IMR-90 (cell line): Measurements from ENCODE around the gene ZBTB45. TPM values are rescaled to one million over a fixed set of nuclear protein-coding genes. Genes with fewer than 3 reads are reported as not detected.

Experiments used
- ATAC-seq: fragments of 200-7000 bp; cut with Tn5 transposase; 2 replicates; pipeline ENCODE4 v1.9.1; 2020; ENCODE audit warnings: low read depth, mild to moderate bottlenecking, moderate library complexity
- BruUV-seq: library from RNA; stranded (reverse); fragments of 400-500 nt; replicated peaks from 2 replicates; lab custom pipeline; 2021; lab: Mats Ljungman, UMichigan
- CTCF ChIA-PET: fragments of 300-600 bp; formaldehyde crosslinking; extraction: SDS; loops from one replicate; lab custom pipeline; 2021; ENCODE audit warnings: antibody characterized with exemption; lab: Yijun Ruan, JAX
- POLR2A ChIA-PET: fragments of 300-600 bp; sonication (Branson Sonifier 250); formaldehyde crosslinking; loops from one replicate; lab custom pipeline; 2022; ENCODE audit warnings: antibody characterized with exemption; ENCODE audit not compliant: unreplicated experiment; lab: Charles Lee
- DNase-seq: peaks from one replicate; pipeline ENCODE4 v3.0.0; 2013
- H2AFZ ChIP-seq: replicated peaks from 2 replicates; pipeline ENCODE3; 2013; ENCODE audit warnings: low read length, mild to moderate bottlenecking; ENCODE audit not compliant: poor library complexity
- H2AK5ac ChIP-seq: 2 replicates; pipeline ENCODE4 v1.6.1; 2013; ENCODE audit warnings: low read depth, low read length, inconsistent platforms
- H2AK9ac ChIP-seq: replicated peaks from 2 replicates; pipeline ENCODE3; 2013; ENCODE audit warnings: mild to moderate bottlenecking, low read depth, low read length, moderate library complexity; ENCODE audit not compliant: poor library complexity
- H2BK120ac ChIP-seq: 2 replicates; pipeline ENCODE4 v1.6.1; 2013; ENCODE audit warnings: low read depth, low read length, inconsistent platforms
- H2BK15ac ChIP-seq: 3 replicates; pipeline ENCODE4 v1.6.1; 2013; ENCODE audit warnings: low read depth, low read length, inconsistent platforms
- H2BK20ac ChIP-seq: 2 replicates; pipeline ENCODE4 v1.6.1; 2013; ENCODE audit warnings: low read depth, mild to moderate bottlenecking, inconsistent platforms, low read length, moderate library complexity
- H2BK5ac ChIP-seq: 2 replicates; pipeline ENCODE4 v1.6.1; 2013; ENCODE audit warnings: mild to moderate bottlenecking, low read depth, low read length, inconsistent platforms; ENCODE audit not compliant: poor library complexity, severe bottlenecking
- H3K14ac ChIP-seq: replicated peaks from 2 replicates; pipeline ENCODE4 v1.6.1; 2013; ENCODE audit warnings: low read depth, low read length, inconsistent platforms
- H3K18ac ChIP-seq: 2 replicates; pipeline ENCODE4 v1.6.1; 2013; ENCODE audit warnings: low read depth, low read length, control low read depth
- H3K23ac ChIP-seq: 2 replicates; pipeline ENCODE4 v1.6.1; 2013; ENCODE audit warnings: low read depth, low read length, inconsistent platforms
- H3K27ac ChIP-seq: 2 replicates; pipeline ENCODE4 v1.5.1; 2013; ENCODE audit warnings: mild to moderate bottlenecking, control low read depth, low read length; ENCODE audit not compliant: insufficient read depth
- H3K27me3 ChIP-seq: 2 replicates; pipeline ENCODE4 v1.6.1; 2013; ENCODE audit warnings: low read length; ENCODE audit not compliant: control insufficient read depth, insufficient read depth
- H3K36me3 ChIP-seq: 2 replicates; pipeline ENCODE4 v1.6.1; 2013; ENCODE audit warnings: low read length, mixed read lengths; ENCODE audit not compliant: control insufficient read depth, insufficient read depth
- H3K4ac ChIP-seq: 2 replicates; pipeline ENCODE4 v1.6.1; 2013; ENCODE audit warnings: low read depth, low read length, inconsistent platforms
- H3K4me1 ChIP-seq: 2 replicates; pipeline ENCODE4 v1.6.1; 2013; ENCODE audit warnings: low read length, mixed read lengths; ENCODE audit not compliant: control insufficient read depth, insufficient read depth
- H3K4me2 ChIP-seq: 2 replicates; pipeline ENCODE4 v1.6.1; 2013; ENCODE audit warnings: low read depth, mild to moderate bottlenecking, control low read depth, low read length, moderate library complexity
- H3K4me3 ChIP-seq: 2 replicates; pipeline ENCODE4 v1.5.1; 2013; ENCODE audit warnings: low read depth, mild to moderate bottlenecking, control low read depth, low read length, moderate library complexity; ENCODE audit not compliant: insufficient read depth
- H3K56ac ChIP-seq: 2 replicates; pipeline ENCODE4 v1.6.1; 2013; ENCODE audit warnings: low read length, inconsistent platforms; ENCODE audit not compliant: insufficient read depth; ENCODE audit errors: extremely low read depth
- H3K79me1 ChIP-seq, 2 experiments: 2 replicates each; pipeline ENCODE4 v1.6.1; 2013; ENCODE audit warnings: low read length in 2 of 2, inconsistent platforms in 1 of 2, low read depth in 1 of 2
- H3K9ac ChIP-seq: 2 replicates; pipeline ENCODE4 v1.6.1; 2013; ENCODE audit warnings: low read depth, low read length, control low read depth
- H3K9me1 ChIP-seq: 2 replicates; pipeline ENCODE4 v1.6.1; 2013; ENCODE audit warnings: low read length, inconsistent platforms; ENCODE audit not compliant: insufficient read depth
- H3K9me3 ChIP-seq: 2 replicates; pipeline ENCODE4 v1.6.1; 2013; ENCODE audit warnings: low read length; ENCODE audit not compliant: control insufficient read depth, insufficient read depth
- H4K20me1 ChIP-seq: 2 replicates; pipeline ENCODE4 v1.6.1; 2013; ENCODE audit warnings: low read length, inconsistent platforms; ENCODE audit not compliant: insufficient read depth
- H4K5ac ChIP-seq: 2 replicates; pipeline ENCODE4 v1.6.1; 2013; ENCODE audit warnings: mild to moderate bottlenecking, low read depth, low read length, control low read depth
- H4K8ac ChIP-seq, 2 experiments: 2 replicates each; pipeline ENCODE4 v1.6.1; 2013; ENCODE audit warnings: low read depth in 2 of 2, low read length in 2 of 2, control low read depth in 1 of 2, inconsistent platforms in 1 of 2
- H4K91ac ChIP-seq: 2 replicates; pipeline ENCODE4 v1.6.1; 2013; ENCODE audit warnings: low read depth, low read length, inconsistent platforms; ENCODE audit not compliant: insufficient read depth
- CEBPB ChIP-seq: IDR thresholded peaks from 2 replicates; pipeline ENCODE4 v1.6.1; 2012; ENCODE audit warnings: low read depth, low read length, improper control_type of control experiment
- FOS ChIP-seq: fragments of 150-350 bp; IDR thresholded peaks from 2 replicates; pipeline ENCODE4 v1.6.1; 2016; ENCODE audit warnings: low read depth, low read length
- MAFK ChIP-seq: IDR thresholded peaks from 2 replicates; pipeline ENCODE4 v1.6.1; 2012; ENCODE audit warnings: low read depth, low read length, improper control_type of control experiment
- MXI1 ChIP-seq: IDR thresholded peaks from 2 replicates; pipeline ENCODE4 v1.6.1; 2012; ENCODE audit warnings: low read depth, mild to moderate bottlenecking, low read length, moderate library complexity, borderline replicate concordance
- RCOR1 ChIP-seq: IDR thresholded peaks from 2 replicates; pipeline ENCODE4 v1.6.1; 2012; ENCODE audit warnings: mild to moderate bottlenecking, low read length, improper control_type of control experiment; ENCODE audit not compliant: insufficient replicate concordance
- WGBS, 2 experiments: methylation state at CpG; one replicate each; pipeline versions ENCODE4 v1.1.5 to v1.1.7; 2013; ENCODE audit warnings: missing lambda C conversion rate in 2 of 2; ENCODE audit not compliant: insufficient read length in 1 of 2; ENCODE audit errors: extremely low coverage in 2 of 2; 5-methylcytosine and 5-hydroxymethylcytosine counted together
- dilution Hi-C: fragments of 300-500 bp; cut with HindIII; formaldehyde crosslinking; loops from one replicate; pipeline ENCODE4 v1.14.3; 2018; ENCODE audit warnings: low sequenced_read_pairs; ENCODE audit not compliant: unreplicated experiment
- in situ Hi-C: fragments of 300-500 bp; cut with MboI; formaldehyde crosslinking; loops from 3 replicates; pipeline ENCODE4 v1.14.3; 2019; ENCODE audit warnings: low sequenced_read_pairs, inconsistent platforms, mixed read lengths
- intact Hi-C: fragments of 100-400 bp; cut with micrococcal nuclease; formaldehyde crosslinking; loops from 2 replicates; pipeline ENCODE4 v1.10.0; 2022
- polyA plus RNA-seq, 3 experiments: library from polyadenylated mRNA; depleted of rRNA; stranded (reverse); fragments of >200 nt; gene quantifications; 2 replicates each; pipeline ENCODE4 v1.2.3, GENCODE V29; 2012; ENCODE audit warnings: low replicate concordance in 1 of 3
- total RNA-seq: library from RNA; depleted of rRNA; stranded (reverse); fragments of >200 nt; gene quantifications from 2 replicates; pipeline ENCODE4 v1.2.3, GENCODE V29; 2012

Gene ZBTB45
- total and polyA plus RNA-seq, 2 of the 4 experiments (the other 2 are of a cell fraction): 1.4 to 9.7 TPM

DNA sequence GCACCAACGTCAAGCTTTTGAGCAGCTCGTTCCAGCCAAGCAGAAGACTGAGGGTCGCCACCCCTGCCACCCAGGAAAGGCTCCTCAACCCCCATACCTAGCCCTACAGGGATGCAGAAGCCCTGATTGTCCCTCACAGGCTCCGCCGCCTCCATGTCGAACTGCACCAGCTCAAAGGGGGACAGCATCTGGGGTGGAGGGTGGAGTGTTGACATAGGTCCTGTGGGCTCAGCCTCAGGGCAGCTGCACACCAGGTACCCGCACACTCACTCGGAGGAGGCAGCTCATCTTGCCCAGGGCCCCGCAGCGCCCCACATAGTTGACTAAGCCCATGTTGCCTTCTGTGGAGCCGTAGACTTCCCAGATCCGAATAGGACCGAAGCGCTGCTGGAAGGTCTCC is 19.4 kb downstream of the ZBTB45 start:
- H2AK9ac ChIP-seq: peak overlapping the region; percentile 74
- H2AFZ ChIP-seq: peak overlapping the region; percentile 96
- H3K14ac ChIP-seq: peak overlapping the region; percentile 53; the same call in 1 of the 2 replicates
- no peak overlapping the region for H3K18ac ChIP-seq
- H2BK120ac ChIP-seq: no peak overlapping the region
- H2AK5ac ChIP-seq: no peak overlapping the region
- no peak for TF ChIP-seq MAFK
- no peak for TF ChIP-seq FOS
- no peak for TF ChIP-seq RCOR1
- TF ChIP-seq CEBPB: no peak
- TF ChIP-seq MXI1: no peak
- no peak overlapping the region for H2BK5ac ChIP-seq
- H3K27ac ChIP-seq: no peak overlapping the region
- H3K9me1 ChIP-seq: peaks cover 14% of the 10 kb centered on the region
- H3K4ac ChIP-seq: no peak overlapping the region
- DNase-seq (no peak), ATAC-seq (no peak)
- peaks cover 4% of the 10 kb centered on the region; the same call in 1 of the 2 replicates for H3K4me1 ChIP-seq
- H3K56ac ChIP-seq: no peak overlapping the region
- H4K20me1 ChIP-seq: no peaks in the 10 kb centered on the region
- H4K5ac ChIP-seq: no peak overlapping the region
- H2BK15ac ChIP-seq: no peak overlapping the region
- H4K91ac ChIP-seq: no peak overlapping the region
- H3K79me1 ChIP-seq: peaks cover 6 to 11% of the 10 kb centered on the region in 2 experiments
- no peaks in the 10 kb centered on the region for H3K36me3 ChIP-seq
- H4K8ac ChIP-seq: peak overlapping the region; percentile 91 to 99; a peak in 2 of 4 replicates
- H3K23ac ChIP-seq: no peak overlapping the region
- dilution Hi-C loops: no loop called here
- H3K9me3 ChIP-seq: no peaks in the 10 kb centered on the region
- ChIA-PET POLR2A (no interaction called here), CTCF (interaction anchor here (0.6 kb wide), 1 partner anchor 32 kb away, joined by 3 read pairs; no protein-coding TSS in a partner anchor)
- H2BK20ac ChIP-seq: no peak overlapping the region
- no peak overlapping the region for H3K9ac ChIP-seq
- WGBS, 2 experiments: no CpG with 5 or more reads among the region's 14 CpGs
- intact Hi-C loops: no loop called here
- BruUV-seq: no TSS peak
- no peaks in the 10 kb centered on the region for H3K27me3 ChIP-seq
- peak overlapping the region; percentile 65; the same call in 1 of the 2 replicates for H3K4me2 ChIP-seq
- H3K4me3 ChIP-seq: no peak overlapping the region
- in situ Hi-C loops: no loop called here
